HG03135 (cell line): ENCODE results near the gene SERTAD3.
"Not testable (repeated sequence)": the region's sequence is repeated elsewhere in the genome, so short reads cannot be mapped to it uniquely, and the experiment has no call there.

Source experiments
- ATAC-seq: cut with Tn5 transposase; IDR thresholded peaks from one replicate; pipeline ENCODE4 v1.9.1; 2021; ENCODE audit warnings: mild to moderate bottlenecking, moderate library complexity; ENCODE audit not compliant: unreplicated experiment

Gene SERTAD3

DNA sequence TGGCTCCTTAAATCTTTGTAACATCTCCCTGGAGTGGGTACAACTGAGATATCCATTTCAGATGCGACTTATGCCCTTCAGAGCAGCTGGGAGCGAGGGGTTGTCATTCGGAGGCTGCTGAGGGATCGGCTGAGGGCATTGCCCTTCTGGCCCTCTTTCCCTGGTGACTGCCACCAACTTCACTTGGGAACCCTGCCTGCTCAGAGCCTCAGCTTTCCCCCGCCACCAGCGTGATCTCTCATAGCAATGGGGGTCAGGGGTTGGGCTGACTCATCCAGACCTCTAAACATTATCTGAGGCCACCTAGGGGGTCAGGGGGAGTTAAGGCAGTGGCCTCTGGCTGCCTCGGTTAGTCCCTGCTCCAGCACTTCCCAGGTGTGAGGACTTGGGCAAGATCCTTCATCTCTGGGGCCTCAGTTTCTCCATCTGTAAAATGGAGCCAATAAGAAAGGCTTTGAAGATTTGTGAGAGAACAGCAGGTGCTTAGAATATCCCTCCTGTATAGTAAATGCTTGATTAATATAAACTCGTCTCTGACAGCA is 32.1 kb downstream of the SERTAD3 start:
- ATAC-seq = no peak

DNA sequence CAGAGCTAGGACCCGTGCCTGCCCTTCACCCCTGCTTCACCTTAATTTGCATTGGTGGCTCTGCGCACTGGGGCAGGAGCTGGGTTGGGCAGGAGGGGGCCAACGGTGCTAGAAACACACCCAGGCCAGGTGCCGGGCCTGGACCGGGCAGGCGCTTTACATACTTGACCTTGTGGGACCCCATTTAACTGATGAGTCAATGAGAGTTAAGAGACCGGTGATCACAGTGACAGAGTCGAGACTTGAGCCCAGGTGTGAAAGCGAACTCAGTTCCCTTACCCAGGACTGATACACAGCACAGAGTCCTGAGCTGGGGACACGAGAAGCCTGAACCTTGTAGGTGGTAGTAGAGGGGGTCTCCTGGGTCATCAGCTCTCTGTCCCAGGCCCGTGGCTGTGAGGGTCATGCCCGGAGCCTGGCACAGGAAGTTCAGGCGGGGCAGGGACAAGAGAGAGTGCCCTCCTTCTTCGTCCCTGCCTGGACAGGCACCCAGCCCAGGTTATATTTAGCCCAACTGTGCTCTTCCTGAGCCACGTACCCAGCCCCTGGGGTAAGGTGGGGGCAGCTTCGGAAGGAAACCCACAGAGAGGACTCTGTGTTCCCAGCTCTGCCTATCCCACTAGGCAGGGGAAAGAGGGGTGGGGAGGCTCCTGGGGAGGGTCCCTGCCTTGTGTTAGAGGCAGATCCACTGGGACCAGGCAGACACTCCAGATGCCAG is 32.9 kb downstream of the SERTAD3 start:
- no peak for ATAC-seq

DNA sequence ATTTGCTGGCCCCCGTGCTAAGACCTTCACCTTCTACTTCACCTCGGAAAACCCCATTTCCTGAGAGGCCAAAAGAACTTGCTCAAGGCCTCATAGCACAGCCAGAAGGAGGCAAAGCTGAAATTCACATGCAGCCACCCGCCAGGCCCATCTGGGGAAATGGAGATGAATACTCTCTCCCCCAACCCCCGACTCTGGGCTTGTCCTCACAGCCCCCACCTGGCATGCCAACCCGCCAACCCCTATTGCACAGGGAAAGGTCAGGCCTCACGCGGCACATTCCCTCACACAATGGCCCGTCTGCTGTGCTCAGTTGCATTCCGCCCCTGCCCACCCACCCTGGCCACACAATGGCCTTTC is 34.1 kb downstream of the SERTAD3 start:
- ATAC-seq = no peak

DNA sequence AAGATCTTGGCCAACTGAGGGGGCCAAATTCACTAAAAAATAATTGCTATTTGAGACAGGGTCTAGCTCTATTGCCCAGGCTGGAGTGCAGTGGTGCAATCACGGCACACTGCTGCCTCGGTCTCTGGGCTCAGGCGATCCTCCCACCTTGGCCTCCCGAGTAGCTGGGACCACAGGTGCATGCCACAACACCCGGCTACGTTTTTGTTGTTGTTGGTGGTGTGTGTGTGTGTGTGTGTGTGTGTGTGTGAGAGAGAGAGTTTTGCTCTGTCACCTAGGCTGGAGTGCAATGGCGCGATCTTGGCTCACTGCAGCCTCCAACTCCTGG is 35.6 kb downstream of the SERTAD3 start:
- not testable (repeated sequence) for ATAC-seq

DNA sequence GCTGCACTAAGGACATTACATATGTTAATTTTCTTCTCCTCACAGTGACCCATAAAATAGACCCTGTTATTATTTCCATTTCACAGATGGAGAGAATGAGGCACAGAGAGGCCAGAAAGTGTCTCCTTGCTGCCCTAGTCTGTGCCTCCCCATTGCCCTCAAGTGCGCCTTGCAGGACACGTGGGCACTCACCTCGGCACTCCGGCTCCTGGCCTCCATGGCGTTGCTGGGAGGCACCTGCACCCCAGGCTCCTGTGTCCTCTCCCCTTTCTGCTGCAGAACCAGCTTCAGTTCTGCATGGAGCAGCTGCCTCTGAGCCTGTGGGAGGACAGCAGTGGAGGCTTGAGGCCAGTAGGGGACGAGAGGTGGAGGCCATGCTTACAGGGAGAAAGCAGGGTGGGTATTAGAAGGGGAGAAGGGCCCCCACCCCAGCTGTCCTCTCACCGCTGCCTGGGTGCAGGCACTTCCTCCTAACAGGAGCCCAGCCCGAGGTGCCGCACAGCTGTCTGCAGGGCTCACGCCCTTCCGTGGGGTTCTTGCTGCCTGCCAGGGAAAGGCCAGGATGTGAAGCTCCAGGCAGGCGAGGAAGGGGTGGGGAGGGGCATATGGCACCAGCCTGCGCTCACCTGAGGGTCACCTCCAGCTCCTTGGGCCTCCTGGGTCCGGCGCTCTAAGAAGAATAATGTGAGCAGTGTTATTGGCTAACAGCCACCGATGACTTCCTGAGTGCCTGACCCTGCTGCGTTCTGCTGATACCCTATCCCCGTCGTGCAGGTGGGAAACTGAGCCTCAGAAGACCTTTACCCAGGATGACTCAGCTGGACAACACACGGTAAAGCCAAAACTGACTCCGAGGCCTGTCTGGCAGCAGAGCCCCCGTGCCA is 36.2 kb downstream of the SERTAD3 start:
- ATAC-seq = no peak

DNA sequence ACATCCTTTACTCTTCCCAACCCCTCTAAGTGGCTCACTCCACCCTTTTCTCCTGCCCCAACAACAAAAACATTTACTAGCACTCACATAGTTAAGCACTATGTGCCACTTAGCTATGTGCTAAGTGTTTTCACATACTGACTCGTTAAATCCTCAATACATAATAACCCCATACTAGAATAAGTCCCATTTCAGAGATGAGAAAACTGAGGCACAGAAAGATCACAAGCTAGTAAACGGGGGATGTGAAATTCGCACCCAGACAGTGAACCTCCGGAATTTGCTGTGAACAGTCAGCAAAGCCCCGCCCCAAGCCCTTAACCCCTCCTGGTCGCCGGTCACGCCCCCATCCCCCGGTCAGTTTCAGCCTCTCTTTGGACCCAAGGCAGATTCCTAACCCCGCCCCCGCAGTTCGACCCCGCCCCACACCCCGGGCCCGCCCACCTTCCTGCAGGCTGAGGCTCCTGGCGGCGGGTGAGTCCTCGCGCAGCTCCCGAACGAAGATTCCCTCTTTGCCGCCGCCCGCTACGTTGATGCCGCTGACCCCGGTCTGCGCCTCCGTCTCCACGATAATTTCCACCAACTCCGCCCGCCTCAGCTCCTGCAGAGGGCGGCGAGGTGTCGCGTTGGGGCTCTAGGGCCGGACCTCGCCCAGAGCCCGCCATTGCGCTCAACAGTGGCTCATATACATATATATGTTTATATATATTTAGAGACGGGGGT is 40.7 kb downstream of the SERTAD3 start:
- ATAC-seq = peak; percentile 63

DNA sequence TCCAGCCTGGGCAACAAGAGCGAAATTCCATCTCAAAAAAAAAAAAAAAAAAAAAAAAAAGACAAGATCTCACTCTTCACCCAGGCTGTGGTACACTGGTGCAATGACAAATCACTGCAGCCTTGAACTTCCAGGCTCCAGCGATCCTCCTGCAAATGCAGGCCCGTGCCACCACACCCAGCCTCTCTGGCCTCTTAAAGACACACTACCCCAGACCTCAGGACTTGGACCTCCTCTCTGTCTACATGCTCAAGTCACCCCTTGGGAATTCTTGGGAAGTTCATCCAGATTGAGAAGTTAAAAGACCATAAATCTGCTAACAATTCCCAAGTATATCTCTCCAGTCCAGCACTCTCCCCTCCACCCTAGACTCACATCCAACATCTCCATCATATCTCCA is 43.6 kb downstream of the SERTAD3 start:
- no peak for ATAC-seq

DNA sequence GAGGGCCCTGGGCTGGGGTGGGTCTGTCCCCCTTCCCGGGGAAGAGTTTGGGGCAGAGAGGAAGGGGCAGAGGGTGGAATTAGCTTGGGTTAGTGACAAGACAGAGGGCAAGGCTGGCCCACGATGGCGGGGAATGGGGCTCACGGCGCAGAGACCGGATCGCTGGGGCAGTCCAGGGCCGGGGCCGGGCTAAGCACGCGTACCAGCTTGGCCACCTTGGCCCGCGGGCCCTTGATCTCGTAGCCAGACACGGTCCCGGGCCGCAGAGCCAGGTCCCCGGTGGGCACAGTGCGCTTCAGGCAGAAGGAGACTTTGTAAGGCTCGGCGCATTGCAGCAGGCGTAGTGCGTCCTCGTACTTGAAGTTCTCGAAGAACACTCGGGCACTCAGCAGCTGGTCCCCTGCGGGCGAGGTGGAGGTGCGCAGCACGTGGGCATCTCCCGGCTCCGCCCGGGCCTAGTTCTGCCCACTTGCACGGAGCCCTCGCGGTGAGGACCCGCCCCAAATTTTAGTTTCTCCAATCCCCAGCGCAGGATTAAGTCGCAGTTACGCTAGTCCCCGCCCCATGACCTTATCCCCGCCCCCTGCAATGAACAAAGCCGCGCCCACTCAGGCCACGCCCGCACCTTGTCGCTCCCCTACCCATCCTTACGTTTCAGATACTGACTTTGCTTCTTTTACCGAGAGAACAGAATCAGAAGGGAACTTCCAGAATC is 45.6 kb downstream of the SERTAD3 start:
- ATAC-seq = no peak

DNA sequence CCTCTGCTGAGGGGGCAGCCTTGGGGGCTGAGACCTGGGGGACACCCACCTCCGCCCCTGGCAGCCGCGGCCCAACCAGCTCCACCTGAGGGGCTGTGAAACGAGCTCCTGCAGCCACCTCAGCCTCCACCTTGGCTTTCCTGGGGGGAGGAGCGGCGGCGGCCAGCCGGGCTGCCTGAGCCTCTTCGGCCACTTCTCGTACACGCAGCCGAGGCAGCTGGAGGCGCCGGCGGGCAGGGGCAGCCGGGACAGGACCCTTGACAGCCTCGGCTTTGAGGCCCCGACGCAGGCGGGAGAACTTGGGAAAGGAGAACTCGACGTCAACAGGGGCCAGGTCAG is 46.6 kb downstream of the SERTAD3 start:
- no peak for ATAC-seq

DNA sequence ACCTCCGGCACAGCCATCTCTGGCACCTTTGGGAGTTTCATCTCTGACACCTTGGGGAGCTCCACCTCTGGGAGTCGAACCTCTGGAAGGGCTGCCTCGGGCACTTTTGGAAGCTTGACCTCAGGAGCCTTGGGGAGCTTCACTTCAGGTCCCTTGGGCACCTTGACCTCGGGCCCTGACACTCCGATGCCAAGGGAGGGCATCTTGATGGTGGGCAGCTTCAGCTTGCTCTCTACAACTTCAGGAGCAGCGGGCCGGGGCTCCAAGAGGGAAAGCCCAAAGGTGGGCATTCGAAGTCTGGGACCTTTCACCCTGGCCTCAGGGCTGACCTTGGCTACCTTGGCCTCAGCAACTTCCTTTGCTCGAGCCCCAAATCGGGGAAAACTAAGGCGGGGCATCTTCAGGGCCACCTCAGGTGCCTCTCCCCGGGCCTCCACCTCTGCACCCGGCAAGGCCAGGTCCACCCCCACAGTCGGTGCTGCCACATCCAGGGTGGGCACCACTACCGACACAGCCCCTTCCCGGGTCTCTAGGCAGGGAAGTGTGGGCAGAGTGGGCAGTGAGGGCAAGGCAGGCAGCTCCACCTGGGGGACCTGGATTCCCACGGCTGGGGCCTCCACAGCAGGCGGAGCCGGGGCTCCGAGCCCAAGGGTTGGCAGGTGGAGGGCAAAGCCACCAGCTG is 47.1 kb downstream of the SERTAD3 start:
- ATAC-seq = no peak

DNA sequence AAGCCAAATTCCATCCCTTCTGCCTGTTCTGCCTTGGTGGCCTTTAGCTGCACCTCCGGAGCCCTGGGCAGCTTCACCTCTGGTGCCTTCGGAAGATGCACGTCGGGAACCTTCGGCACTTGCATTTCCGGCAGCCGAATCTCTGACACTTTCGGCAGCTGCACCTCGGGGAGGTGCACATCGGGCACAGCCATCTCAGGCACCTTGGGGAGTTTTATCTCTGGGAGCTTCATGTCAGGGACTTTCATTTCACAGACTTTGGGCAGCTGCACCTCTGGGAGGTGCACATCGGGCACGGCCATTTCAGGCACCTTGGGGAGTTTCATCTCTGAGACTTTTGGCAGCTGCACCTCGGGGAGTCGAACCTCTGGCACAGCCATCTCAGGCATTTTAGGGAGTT is 48.2 kb downstream of the SERTAD3 start:
- no peak for ATAC-seq

DNA sequence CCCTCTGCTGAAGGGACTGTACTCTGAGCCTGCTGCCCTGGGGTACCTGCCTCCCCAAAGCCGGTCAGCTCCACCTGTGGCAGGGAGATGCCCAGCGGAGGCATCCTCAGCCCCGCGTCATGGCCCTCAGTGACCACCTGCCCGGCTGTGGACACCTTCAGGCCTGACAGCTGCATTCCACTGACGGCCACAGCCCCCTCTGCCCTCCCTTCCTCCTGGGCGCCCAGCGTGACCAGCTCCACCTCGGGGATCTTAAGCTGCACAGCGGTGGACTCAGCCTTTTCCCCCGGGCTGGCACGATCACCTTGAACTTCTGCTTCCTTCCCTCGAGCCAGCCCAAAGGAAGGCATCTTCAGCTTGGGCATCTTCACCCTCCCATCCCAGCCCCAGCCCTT is 49.3 kb downstream of the SERTAD3 start:
- no peak for ATAC-seq

DNA sequence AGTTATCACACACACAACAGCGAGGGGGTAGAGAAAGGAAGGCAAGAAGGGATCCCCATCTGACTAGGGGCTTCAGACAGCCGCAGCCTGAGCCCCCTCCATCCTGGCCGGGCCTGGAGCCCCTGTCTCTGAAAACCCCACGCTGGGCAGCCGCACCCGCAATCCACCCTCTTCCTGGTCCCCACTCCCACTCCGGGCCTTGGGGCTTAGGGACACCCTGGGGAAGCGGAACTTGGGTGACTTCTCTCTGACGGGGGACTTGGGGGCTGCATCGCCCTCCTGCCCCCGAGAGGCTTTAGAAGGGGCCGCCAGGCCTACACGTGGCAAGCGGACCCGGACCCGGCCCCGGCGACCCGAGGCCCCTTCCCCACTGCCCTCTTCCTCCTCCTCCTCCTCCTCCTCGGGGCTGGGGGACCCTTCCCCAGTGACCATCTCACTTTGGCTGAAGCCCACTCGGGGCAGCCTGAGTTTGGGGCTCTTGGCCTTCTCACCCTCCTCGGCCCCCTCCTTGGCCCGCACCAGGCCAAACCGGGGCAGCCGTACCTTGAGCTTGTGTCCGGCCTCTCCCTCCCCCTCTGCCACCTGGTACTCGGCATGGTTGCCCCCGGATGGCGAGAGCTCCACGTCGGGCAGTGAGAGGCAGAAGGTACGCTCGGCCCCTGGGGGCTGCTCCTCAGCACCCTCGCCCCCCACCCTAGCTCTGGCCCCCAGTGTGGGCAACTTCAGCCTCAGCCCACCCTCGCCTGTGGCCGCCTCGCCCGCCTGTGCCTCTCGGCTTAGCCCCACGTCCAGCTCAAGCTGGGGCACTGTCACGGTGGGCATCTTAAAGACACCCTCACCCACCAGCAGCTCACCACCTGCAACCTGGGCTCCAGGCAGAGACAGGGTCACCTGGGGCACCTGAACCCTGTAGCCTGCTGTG is 50.0 kb downstream of the SERTAD3 start:
- ATAC-seq = no peak

DNA sequence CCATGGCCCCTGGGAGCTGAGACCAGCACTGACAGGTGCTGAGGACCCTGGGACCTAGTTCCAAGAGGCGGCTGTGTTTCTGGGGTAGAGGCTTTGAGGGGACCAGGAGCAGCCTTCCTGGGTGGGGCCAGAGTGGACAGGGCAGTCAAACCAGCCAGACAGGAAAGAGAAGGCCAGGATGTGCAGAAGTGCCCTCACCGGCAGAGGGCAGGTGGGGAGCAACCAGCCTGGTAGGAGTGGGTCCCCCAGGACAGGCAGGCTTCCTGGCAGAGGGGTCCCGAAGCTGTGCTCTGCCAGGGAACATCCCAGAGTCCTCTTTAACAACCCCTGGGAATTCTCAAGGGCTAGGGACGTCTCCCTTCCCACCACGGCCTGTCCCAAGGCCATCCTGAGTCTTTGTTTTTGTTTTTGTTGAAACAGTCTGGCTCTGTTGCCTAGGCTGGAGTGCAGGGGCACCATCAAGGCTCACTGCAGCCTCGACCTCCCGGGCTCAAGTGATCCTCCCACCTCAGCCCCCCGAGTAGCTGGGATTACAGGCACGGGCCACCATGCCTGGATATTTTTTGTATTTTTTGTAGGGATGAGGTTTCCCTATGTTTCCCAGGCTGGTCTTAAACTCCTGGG is 51.1 kb downstream of the SERTAD3 start:
- ATAC-seq = no peak

DNA sequence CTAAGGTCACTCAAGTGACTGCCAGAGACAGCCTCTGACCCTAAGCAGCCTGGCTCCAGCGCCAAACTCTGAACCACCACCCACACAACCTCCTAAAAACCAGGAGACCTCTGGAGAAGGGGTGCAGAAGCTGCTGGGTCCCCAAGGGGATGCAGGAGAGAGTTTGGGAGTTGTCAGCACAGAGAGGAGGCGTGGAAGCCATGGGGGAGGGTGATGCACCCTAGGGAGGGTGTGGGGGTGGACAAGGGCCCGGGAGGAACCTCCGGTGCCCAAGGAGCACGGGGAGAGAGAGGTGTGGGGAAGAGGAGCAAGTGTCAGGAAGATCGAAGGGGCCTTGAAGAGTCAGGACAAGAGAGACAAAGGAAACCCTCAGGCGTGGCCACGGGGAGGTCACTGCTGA is 52.0 kb downstream of the SERTAD3 start:
- ATAC-seq = no peak
